K562 (cell line): ENCODE results near the gene CKS2. TPM values are rescaled to one million over a fixed set of nuclear protein-coding genes. Genes with fewer than 3 reads are reported as not detected.

Source experiments
- HMG20B ChIP-seq: fragments of 250-450 bp; sonication (Bioruptor Pico); IDR thresholded peaks from 2 replicates; pipeline ENCODE4 v1.5.0; 2021; ENCODE audit warnings: mild to moderate bottlenecking
- HNRNPL ChIP-seq: fragments of 200-400 bp; formaldehyde crosslinking; IDR thresholded peaks from 2 replicates; pipeline ENCODE4 v1.6.1; 2017; ENCODE audit warnings: low read depth, mild to moderate bottlenecking, low read length
- POLR2H ChIP-seq: IDR thresholded peaks from 2 replicates; pipeline ENCODE4 v1.6.1; 2016; ENCODE audit warnings: missing genetic modification characterization, low read depth, mild to moderate bottlenecking, control low read depth, missing compliant biosample characterization, moderate library complexity
- RBM39 ChIP-seq: fragments of 200-400 bp; formaldehyde crosslinking; optimal IDR thresholded peaks from 2 replicates; pipeline ENCODE3; 2018; ENCODE audit warnings: low read depth, low read length
- REST ChIP-seq, 2 experiments: fragments of 450-650 bp; formaldehyde crosslinking in 1 of 2; IDR thresholded peaks; 2 replicates each; pipeline versions ENCODE4 v1.4.0 to v1.6.1; 2014 to 2020; ENCODE audit warnings: mild to moderate bottlenecking in 2 of 2, borderline replicate concordance in 1 of 2, low read depth in 1 of 2
- SIN3B ChIP-seq: fragments of 450-650 bp; IDR thresholded peaks from 2 replicates; pipeline ENCODE4 v1.6.1; 2017; ENCODE audit warnings: low read depth, mild to moderate bottlenecking, moderate library complexity
- TAF7 ChIP-seq: fragments of 450-650 bp; IDR thresholded peaks from 2 replicates; pipeline ENCODE4 v1.6.1; 2016; ENCODE audit warnings: missing genetic modification characterization, missing compliant biosample characterization
- ZNF184 ChIP-seq: sonication (generic); formaldehyde crosslinking; IDR thresholded peaks from 2 replicates; pipeline ENCODE4 v1.5.0; 2020; ENCODE audit warnings: missing genetic modification reagents
- ZNF316 ChIP-seq: fragments of 450-650 bp; IDR thresholded peaks from 2 replicates; pipeline ENCODE4 v1.6.1; 2016
- polyA plus RNA-seq, 8 experiments: library from polyadenylated mRNA; depleted of rRNA in 4 of 8; stranded (reverse) in 5 of 8; unstranded in 3 of 8; fragments of >200 nt; fragmentation: Nextera tagmentation in 2 of 8; fragmentation: Illumina TruSeq in 1 of 8; extraction: Ambion mirVana in 2 of 8; extraction: Trizol in 1 of 8; gene quantifications; 2 replicates each; pipeline versions ENCODE4 v1.2.1 to v1.2.3, GENCODE V29; 2011 to 2014; ENCODE audit warnings: inconsistent platforms in 1 of 8, missing spikeins in 1 of 8
- total RNA-seq, 7 experiments: library from RNA; depleted of rRNA in 6 of 7; stranded (reverse); fragments of >200 nt in 6 of 7; fragmentation: Illumina TruSeq in 2 of 7; extraction: Trizol in 2 of 7; gene quantifications; 2 replicates each; pipeline versions ENCODE4 v1.2.1 to v1.2.3, GENCODE V29; 2011 to 2021; ENCODE audit warnings: low replicate concordance in 1 of 7
- TF ChIP-seq, protein P1 (sequence below), 2 experiments: fragments of 450-650 bp in 1 of 2; sonication (generic) in 1 of 2; formaldehyde crosslinking in 1 of 2; IDR thresholded peaks in 1 of 2; conservative IDR thresholded peaks in 1 of 2; 2 replicates each; pipeline versions ENCODE4 v1.6.1 to v1.8.1; 2016 to 2023; ENCODE audit warnings: mild to moderate bottlenecking in 2 of 2, moderate library complexity in 2 of 2, inconsistent platforms in 1 of 2, missing genetic modification reagents in 1 of 2

The CKS2 gene
- total and polyA plus RNA-seq, 9 of the 15 experiments (the other 6 are each of a cell fraction or from before 2014, with no cell fraction given): 123 to 941 (median 321) TPM

DNA sequence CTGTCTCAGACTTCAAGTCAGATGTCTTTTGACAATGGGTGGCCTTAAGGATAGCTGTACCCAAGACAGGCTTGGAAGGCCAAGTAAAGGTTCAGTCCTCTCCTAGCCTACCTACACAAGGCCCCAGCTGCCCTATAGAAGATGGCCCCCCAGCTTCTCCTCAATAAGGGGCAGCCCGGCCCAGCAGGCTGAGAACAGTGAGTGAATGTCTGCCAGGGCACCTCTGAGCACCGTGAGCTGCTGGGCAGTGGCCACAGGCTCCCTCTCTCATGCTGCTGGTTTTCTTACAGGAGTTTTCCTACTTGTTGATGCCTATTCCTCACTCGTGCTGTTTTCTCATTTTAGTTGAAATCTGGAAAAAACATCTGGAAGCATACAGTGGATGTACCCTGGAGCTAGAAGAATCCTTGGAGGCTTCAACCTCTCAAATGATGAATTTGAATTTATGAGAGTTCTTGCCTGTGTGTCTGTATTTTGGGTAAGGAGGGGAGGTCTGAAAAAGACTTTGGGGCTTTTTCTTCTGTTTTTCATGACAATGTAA lies 47.5 kb downstream of the CKS2 start (continued):
- TF ChIP-seq, protein P1, sequence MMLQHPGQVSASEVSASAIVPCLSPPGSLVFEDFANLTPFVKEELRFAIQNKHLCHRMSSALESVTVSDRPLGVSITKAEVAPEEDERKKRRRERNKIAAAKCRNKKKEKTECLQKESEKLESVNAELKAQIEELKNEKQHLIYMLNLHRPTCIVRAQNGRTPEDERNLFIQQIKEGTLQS (IDR thresholded peaks at IDR 0.05): no peak
- TF ChIP-seq, protein P1 (CRISPR knock-in tag; conservative IDR thresholded peaks at IDR 0.05): no peak
- TF ChIP-seq REST (IDR thresholded peaks at IDR 0.05; ENCODE audit: borderline replicate concordance) (no peak), REST (CRISPR knock-in tag; IDR thresholded peaks at IDR 0.05; ENCODE audit: low read depth) (no peak), SIN3B (no peak), ZNF316 (no peak), ZNF184 (no peak), HMG20B (no peak), POLR2H (tag) (no peak), RBM39 (no peak), HNRNPL (no peak), TAF7 (no peak)
